ENCODE results near the gene RAB3B.

DNA sequence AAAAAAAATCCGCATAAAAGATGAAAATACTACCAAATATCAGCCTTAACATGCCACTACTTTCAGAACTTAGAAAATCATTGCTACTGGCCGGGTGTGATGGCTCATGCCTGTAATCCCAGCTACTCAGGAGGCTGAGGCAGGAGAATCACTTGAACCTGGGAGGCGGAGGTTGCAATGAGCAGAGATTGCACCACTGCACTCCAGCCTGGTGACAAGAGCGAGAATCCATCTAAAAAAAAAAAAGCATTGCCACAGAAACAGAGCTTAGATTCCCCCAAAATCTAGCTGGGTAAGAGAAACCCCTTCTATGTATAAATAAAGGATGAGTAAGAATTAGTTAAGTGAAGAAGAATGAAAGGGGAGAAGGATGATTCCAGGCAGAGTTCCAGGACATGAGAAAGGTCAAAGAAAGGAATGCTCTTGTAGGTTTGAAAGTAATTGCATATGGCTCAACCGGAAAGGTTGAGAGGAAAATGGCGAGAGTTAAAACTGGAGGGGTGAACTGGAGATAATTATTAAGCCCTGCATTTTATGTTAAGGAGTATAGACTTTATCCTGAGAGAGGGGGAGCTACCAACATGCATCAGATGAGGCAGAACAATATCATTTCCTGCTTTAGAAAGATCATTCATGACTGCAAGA, 92.3 kb downstream of the RAB3B start:
- TF ChIP-seq MTA3 (IDR thresholded peaks at IDR 0.05; ENCODE audit: borderline replicate concordance) (no peak), REST (IDR thresholded peaks at IDR 0.05; ENCODE audit: borderline replicate concordance) (no peak), REST (CRISPR knock-in tag; IDR thresholded peaks at IDR 0.05; ENCODE audit: low read depth) (no peak), SMARCB1 (IDR thresholded peaks at IDR 0.05; ENCODE audit: insufficient read length, low read depth) (no peak), CEBPG (CRISPR knock-in tag; IDR thresholded peaks at IDR 0.05) (no peak), CEBPG (tag; conservative IDR thresholded peaks at IDR 0.05 in 1 of 2, IDR thresholded peaks at IDR 0.05 in 1 of 2) (no peak), TRIM24 (IDR thresholded peaks at IDR 0.05) (no peak), GABPA (tag; conservative IDR thresholded peaks at IDR 0.05; ENCODE audit: low read depth) (no peak), BACH1 (tag; IDR thresholded peaks at IDR 0.05) (no peak), SPI1 (IDR thresholded peaks at IDR 0.05; ENCODE audit: borderline replicate concordance, low read depth, low read length) (no peak)
- TF ChIP-seq, protein P1, sequence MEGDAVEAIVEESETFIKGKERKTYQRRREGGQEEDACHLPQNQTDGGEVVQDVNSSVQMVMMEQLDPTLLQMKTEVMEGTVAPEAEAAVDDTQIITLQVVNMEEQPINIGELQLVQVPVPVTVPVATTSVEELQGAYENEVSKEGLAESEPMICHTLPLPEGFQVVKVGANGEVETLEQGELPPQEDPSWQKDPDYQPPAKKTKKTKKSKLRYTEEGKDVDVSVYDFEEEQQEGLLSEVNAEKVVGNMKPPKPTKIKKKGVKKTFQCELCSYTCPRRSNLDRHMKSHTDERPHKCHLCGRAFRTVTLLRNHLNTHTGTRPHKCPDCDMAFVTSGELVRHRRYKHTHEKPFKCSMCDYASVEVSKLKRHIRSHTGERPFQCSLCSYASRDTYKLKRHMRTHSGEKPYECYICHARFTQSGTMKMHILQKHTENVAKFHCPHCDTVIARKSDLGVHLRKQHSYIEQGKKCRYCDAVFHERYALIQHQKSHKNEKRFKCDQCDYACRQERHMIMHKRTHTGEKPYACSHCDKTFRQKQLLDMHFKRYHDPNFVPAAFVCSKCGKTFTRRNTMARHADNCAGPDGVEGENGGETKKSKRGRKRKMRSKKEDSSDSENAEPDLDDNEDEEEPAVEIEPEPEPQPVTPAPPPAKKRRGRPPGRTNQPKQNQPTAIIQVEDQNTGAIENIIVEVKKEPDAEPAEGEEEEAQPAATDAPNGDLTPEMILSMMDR (IDR thresholded peaks at IDR 0.05 in 2 of 3, conservative IDR thresholded peaks at IDR 0.05 in 1 of 3; ENCODE audit: insufficient read depth in 2 of 3, low read depth in 1 of 3, low read length in 3 of 3): no peak
